Keratinocyte (primary cell): ENCODE results near the gene UPK3BL2. TPM values are rescaled to one million over a fixed set of nuclear protein-coding genes. Genes with fewer than 3 reads are reported as not detected.
"Not testable (repeated sequence)": the region's sequence is repeated elsewhere in the genome, so short reads cannot be mapped to it uniquely, and the experiment has no call there.

Source experiments
- DNase-seq: peaks from one replicate; pipeline ENCODE4 v3.0.0-alpha.2; 2011; ENCODE audit warnings: low read depth, missing footprints, low spot score
- FAIRE-seq: peaks from 2 replicates; lab custom pipeline; 2011; peaks lifted over from hg19 to GRCh38; lab: Jason Lieb, UNC
- H2AFZ ChIP-seq: 2 replicates; pipeline ENCODE4 v1.6.0; 2012; ENCODE audit warnings: low read length, control low read depth, inconsistent platforms; ENCODE audit not compliant: control insufficient read depth
- H3K27ac ChIP-seq: 2 replicates; pipeline ENCODE4 v1.5.1; 2011; ENCODE audit warnings: low read length; ENCODE audit not compliant: control insufficient read depth, insufficient read depth
- H3K27me3 ChIP-seq: 3 replicates; pipeline ENCODE4 v1.6.0; 2011; ENCODE audit warnings: low read length; ENCODE audit not compliant: control insufficient read depth, insufficient read depth; ENCODE audit errors: extremely low read depth
- H3K36me3 ChIP-seq, 2 experiments: 2 replicates in 1 of 2; 3 replicates in 1 of 2; pipeline ENCODE4 v1.5.1; 2011; ENCODE audit warnings: low read length in 2 of 2, mild to moderate bottlenecking in 1 of 2; ENCODE audit not compliant: control insufficient read depth in 2 of 2, insufficient read depth in 2 of 2; ENCODE audit errors: extremely low read depth in 1 of 2
- H3K4me1 ChIP-seq: 3 replicates; pipeline ENCODE4 v1.5.1; 2011; ENCODE audit warnings: low read length; ENCODE audit not compliant: control insufficient read depth, insufficient read depth; ENCODE audit errors: extremely low read depth
- H3K4me2 ChIP-seq: 3 replicates; pipeline ENCODE4 v1.6.0; 2011; ENCODE audit warnings: low read depth, low read length; ENCODE audit not compliant: control insufficient read depth, insufficient read depth; ENCODE audit errors: extremely low read depth
- H3K4me3 ChIP-seq, 3 experiments: fragments of 200-600 bp in 1 of 3; sonication (generic) in 1 of 3; 2 replicates in 2 of 3; 3 replicates in 1 of 3; pipeline ENCODE4 v1.5.1; 2011 to 2016; ENCODE audit warnings: low read length in 3 of 3, mild to moderate bottlenecking in 3 of 3, control low read depth in 2 of 3, inconsistent platforms in 1 of 3, low read depth in 1 of 3, mixed read lengths in 1 of 3, mixed run types in 1 of 3, moderate library complexity in 1 of 3; ENCODE audit not compliant: control insufficient read depth in 2 of 3, insufficient read depth in 2 of 3; ENCODE audit errors: extremely low read depth in 1 of 3
- H3K79me2 ChIP-seq: 2 replicates; pipeline ENCODE4 v1.6.0; 2012; ENCODE audit warnings: low read length; ENCODE audit not compliant: control insufficient read depth, insufficient read depth
- H3K9ac ChIP-seq: 3 replicates; pipeline ENCODE4 v1.6.0; 2011; ENCODE audit warnings: low read length; ENCODE audit not compliant: control insufficient read depth, insufficient read depth; ENCODE audit errors: extremely low read depth
- H3K9me1 ChIP-seq: 3 replicates; pipeline ENCODE4 v1.6.0; 2011; ENCODE audit warnings: low read length; ENCODE audit not compliant: control insufficient read depth, insufficient read depth; ENCODE audit errors: extremely low read depth
- H3K9me3 ChIP-seq: 2 replicates; pipeline ENCODE4 v1.5.1; 2012; ENCODE audit warnings: low read depth, low read length; ENCODE audit not compliant: control insufficient read depth
- H4K20me1 ChIP-seq: 3 replicates; pipeline ENCODE4 v1.6.0; 2011; ENCODE audit warnings: low read length; ENCODE audit not compliant: control insufficient read depth, insufficient read depth; ENCODE audit errors: extremely low read depth
- dilution Hi-C: fragments of 300-500 bp; cut with MboI; formaldehyde crosslinking; loops from one replicate; pipeline ENCODE4 v1.7.0; 2020; ENCODE audit warnings: low sequenced_read_pairs; ENCODE audit not compliant: extremely low pct_ligation_motif_present
- polyA plus RNA-seq, 5 experiments: library from polyadenylated mRNA; depleted of rRNA in 3 of 5; stranded (reverse) in 3 of 5; stranded (forward) in 1 of 5; unstranded in 1 of 5; fragments of >200 nt; gene quantifications; 1 replicate in 1 of 5; 2 replicates in 3 of 5; 3 replicates in 1 of 5; pipeline versions ENCODE4 v1.2.1 to v1.2.3, GENCODE V29; 2011 to 2012; ENCODE audit warnings: missing spikeins in 2 of 5, low read depth in 1 of 5, low replicate concordance in 1 of 5

The UPK3BL2 gene
- polyA plus RNA-seq, 1 donor (not counting 4 experiments of a cell fraction or from before 2014, with no cell fraction given): 6.3 TPM

DNA sequence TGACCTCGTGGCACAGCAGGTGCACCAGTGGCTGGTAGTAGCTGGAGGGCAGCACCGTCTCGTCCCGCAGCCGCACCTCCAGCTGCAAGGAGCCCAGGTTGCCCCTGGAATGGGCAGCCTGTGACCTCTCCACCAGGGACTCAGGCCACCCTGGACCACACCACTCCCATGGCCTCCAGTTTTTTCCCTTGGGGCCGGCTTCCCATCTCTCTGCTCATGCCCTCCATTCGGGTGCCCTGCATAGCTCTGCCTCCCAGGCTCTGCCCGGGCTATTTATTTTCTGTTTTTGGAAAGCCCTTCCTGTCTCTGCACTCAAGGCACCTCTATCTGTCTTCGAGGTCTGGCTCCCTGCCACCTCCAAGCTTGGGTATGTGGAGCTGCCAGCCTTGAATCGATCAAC is 46.6 kb downstream of the UPK3BL2 start:
- H3K9me1 ChIP-seq, H3K4me1 ChIP-seq, H3K9me3 ChIP-seq, H4K20me1 ChIP-seq, H3K36me3 ChIP-seq, FAIRE-seq, H3K4me2 ChIP-seq, H3K9ac ChIP-seq, H2AFZ ChIP-seq, H3K27ac ChIP-seq, dilution Hi-C loops, DNase-seq, H3K27me3 ChIP-seq, H3K79me2 ChIP-seq, H3K4me3 ChIP-seq: not testable (repeated sequence)

DNA sequence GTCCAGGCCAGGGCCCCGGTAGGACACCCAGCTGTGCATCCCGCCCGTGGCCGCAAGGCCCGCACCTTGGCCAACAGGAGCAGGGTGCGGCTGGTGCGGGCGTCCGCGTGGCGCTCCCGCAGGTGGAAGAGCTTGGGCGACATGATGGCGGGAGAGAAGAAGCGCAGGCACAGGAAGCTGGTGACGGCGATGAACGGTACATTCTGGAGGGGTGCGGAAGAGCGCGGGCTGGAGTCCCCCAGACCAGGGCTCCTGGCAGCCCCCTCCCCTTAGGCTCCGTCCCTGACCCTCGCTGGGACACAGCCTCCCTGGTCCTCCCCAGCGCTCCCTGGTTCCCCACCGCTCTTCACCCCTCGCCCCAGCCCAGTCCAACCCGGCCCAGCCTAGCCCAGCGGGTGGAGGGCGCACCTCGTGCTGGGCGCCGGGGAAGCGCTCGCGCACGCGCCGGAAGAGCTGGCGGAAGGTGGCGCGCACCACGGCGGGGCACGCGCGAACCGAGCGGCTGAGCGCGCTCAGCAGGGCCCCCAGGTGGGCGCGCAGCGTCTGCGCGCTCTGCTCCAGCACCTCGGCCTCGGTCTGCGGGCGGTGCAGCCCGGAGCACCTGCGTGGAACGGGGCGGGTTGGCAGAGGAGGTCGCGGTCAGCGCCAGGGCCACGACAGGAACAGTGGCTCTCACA is 48.9 kb downstream of the UPK3BL2 start:
- H3K79me2 ChIP-seq, H3K4me2 ChIP-seq, H3K9ac ChIP-seq, H3K9me3 ChIP-seq, H2AFZ ChIP-seq, H4K20me1 ChIP-seq, H3K4me3 ChIP-seq, H3K27ac ChIP-seq, dilution Hi-C loops, H3K36me3 ChIP-seq, DNase-seq, FAIRE-seq, H3K4me1 ChIP-seq, H3K9me1 ChIP-seq, H3K27me3 ChIP-seq: not testable (repeated sequence)

DNA sequence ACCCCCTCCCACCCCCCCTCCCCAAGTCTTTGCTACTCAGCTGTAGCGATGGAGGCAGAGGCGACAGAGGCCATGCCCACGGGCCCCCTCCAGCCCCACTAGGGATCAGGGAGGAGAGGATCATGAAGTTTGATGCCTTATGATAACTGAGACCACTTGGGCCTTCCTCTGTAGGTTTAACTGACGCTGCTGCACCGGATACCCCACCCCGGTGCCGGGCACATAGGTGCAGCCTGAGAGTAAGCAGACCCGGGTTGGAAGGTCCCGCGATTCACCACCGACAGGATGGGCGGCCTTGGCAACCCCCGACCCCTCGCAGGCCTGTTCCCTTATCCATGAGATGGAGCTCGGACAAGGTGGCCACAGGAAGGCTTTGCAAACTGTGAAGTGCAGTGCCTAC is 49.5 kb downstream of the UPK3BL2 start:
- H3K27me3 ChIP-seq, H3K36me3 ChIP-seq, H3K4me1 ChIP-seq, H3K4me3 ChIP-seq, H4K20me1 ChIP-seq, H3K9me3 ChIP-seq, H3K4me2 ChIP-seq, DNase-seq, H2AFZ ChIP-seq, dilution Hi-C loops, H3K79me2 ChIP-seq, FAIRE-seq, H3K9me1 ChIP-seq, H3K27ac ChIP-seq, H3K9ac ChIP-seq: not testable (repeated sequence)

DNA sequence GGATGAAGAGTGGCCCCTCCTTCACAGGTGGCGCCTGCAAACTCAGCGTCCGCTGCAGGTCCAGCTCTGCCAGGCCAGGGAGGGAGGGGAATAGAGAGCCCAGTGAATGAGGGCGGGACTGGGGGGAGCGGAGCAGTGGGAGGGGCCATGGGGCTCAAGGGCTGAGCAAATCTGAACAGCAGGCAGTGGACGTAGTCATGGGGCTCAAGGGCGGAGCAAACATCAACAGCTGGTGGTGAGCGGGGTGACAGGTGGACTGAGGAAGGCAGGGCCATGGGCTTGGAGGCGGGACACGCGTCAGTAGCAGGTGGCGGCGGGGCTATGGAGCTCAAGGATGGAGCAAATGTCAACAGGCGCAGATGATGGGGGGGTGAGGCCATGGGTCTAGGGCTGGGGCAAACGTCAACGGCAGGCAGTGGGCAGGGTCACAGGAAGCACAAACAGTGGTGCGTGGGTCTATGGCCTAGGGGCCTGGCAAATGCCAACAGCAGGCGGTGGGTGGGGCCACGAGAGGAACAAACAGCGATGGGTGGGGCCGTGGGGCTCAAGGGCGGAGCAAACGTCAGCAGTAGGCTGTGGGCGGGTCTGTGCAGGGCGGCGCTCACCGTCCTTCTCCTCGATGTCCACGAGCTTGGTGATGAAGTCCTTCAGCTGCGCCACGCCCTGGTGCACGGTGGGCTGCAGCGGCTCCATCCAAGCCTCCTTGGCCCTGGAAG is 50.1 kb downstream of the UPK3BL2 start:
- H3K4me3 ChIP-seq, H3K9me1 ChIP-seq, H3K9me3 ChIP-seq, H4K20me1 ChIP-seq, H3K79me2 ChIP-seq, H3K27me3 ChIP-seq, H3K4me1 ChIP-seq, dilution Hi-C loops, H2AFZ ChIP-seq, H3K27ac ChIP-seq, H3K9ac ChIP-seq, H3K4me2 ChIP-seq, H3K36me3 ChIP-seq, FAIRE-seq, DNase-seq: not testable (repeated sequence)

DNA sequence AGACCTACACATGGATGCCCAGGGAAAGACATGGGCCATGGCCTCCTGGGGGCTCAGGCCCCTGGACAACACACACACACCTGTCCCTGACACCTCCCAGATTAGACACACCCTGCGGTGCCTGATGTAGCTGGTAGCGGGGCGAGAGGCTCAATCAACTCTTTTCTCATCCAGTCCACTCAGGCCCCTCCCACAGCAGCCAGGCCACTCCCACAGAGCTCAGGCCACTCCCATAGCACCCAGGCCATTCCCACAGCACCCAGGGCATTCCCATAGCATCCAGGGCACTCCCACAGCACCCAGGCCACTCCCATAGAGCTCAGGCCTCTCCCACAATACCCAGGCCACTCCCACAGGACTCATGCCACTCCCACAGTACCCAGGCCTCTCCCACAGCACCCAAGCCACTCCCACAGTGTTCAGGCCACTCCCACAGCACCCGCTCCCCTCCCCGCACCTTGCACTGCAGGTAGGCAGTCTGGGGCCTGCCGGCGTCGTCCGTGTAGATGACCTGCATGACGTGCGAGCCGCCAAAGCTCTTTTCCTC is 52.9 kb downstream of the UPK3BL2 start:
- H3K9me1 ChIP-seq, H3K27ac ChIP-seq, dilution Hi-C loops, H3K4me3 ChIP-seq, FAIRE-seq, H3K4me2 ChIP-seq, H3K4me1 ChIP-seq, H2AFZ ChIP-seq, H3K9me3 ChIP-seq, H3K79me2 ChIP-seq, DNase-seq, H3K9ac ChIP-seq, H3K36me3 ChIP-seq, H3K27me3 ChIP-seq, H4K20me1 ChIP-seq: not testable (repeated sequence)
